OCI-LY1 (cell line): ENCODE data around the gene EIF3F.

ENCODE experiments used
- H2AFZ ChIP-seq: fragments of 200-600 bp; sonication (generic), shearing (Covaris generic); 2 replicates; pipeline ENCODE4 v1.6.0; 2014; ENCODE audit warnings: antibody characterized with exemption, mild to moderate bottlenecking, low read length
- H3F3A ChIP-seq: fragments of 200-600 bp; sonication (generic), shearing (Covaris generic); 2 replicates; pipeline ENCODE4 v1.6.0; 2014; ENCODE audit warnings: mild to moderate bottlenecking, antibody characterized with exemption, low read length, moderate library complexity; ENCODE audit not compliant: insufficient read depth
- H3K27ac ChIP-seq: fragments of 200-600 bp; sonication (generic); 2 replicates; pipeline ENCODE4 v1.5.1; 2014; ENCODE audit warnings: low read length, mixed run types, mild to moderate bottlenecking, low read depth; ENCODE audit not compliant: poor library complexity, severe bottlenecking
- H3K27me3 ChIP-seq: fragments of 200-600 bp; sonication (generic); 2 replicates; pipeline ENCODE4 v1.6.0; 2014; ENCODE audit warnings: antibody characterized with exemption, mild to moderate bottlenecking, low read length, moderate library complexity; ENCODE audit not compliant: insufficient read depth
- H3K36me3 ChIP-seq: fragments of 200-600 bp; sonication (generic); 2 replicates; pipeline ENCODE4 v1.6.1; 2014; ENCODE audit warnings: mild to moderate bottlenecking, antibody characterized with exemption, low read length, moderate library complexity, mixed read lengths; ENCODE audit not compliant: insufficient read depth
- H3K4me1 ChIP-seq: fragments of 200-600 bp; sonication (generic); 2 replicates; pipeline ENCODE4 v1.5.1; 2014; ENCODE audit warnings: mild to moderate bottlenecking, low read length, moderate library complexity; ENCODE audit not compliant: insufficient read depth, severe bottlenecking
- H3K4me2 ChIP-seq: fragments of 200-600 bp; sonication (generic), shearing (Covaris generic); 2 replicates; pipeline ENCODE4 v1.6.1; 2014; ENCODE audit warnings: low read length
- H3K4me3 ChIP-seq: fragments of 200-600 bp; sonication (generic); 2 replicates; pipeline ENCODE4 v1.5.1; 2014; ENCODE audit warnings: low read length, low read depth, mild to moderate bottlenecking, mixed read lengths; ENCODE audit not compliant: poor library complexity, severe bottlenecking
- H3K79me2 ChIP-seq: fragments of 200-600 bp; shearing (Covaris generic); 2 replicates; pipeline ENCODE4 v1.6.1; 2016; ENCODE audit warnings: mixed run types, low read length, mixed read lengths; ENCODE audit not compliant: insufficient read depth
- H3K9ac ChIP-seq: fragments of 200-600 bp; sonication (generic), shearing (Covaris generic); 2 replicates; pipeline ENCODE4 v1.6.1; 2014; ENCODE audit warnings: mild to moderate bottlenecking, low read length, mixed read lengths
- H3K9me2 ChIP-seq: fragments of 200-600 bp; sonication (generic), shearing (Covaris generic); 2 replicates; pipeline ENCODE4 v1.6.1; 2014; ENCODE audit warnings: low read depth, mild to moderate bottlenecking, low read length, mixed read lengths
- H3K9me3 ChIP-seq: fragments of 200-600 bp; shearing (Covaris generic); 2 replicates; pipeline ENCODE4 v1.6.1; 2014; ENCODE audit warnings: low read length, mixed read lengths
- H4K20me1 ChIP-seq: fragments of 200-600 bp; sonication (generic), shearing (Covaris generic); 2 replicates; pipeline ENCODE4 v1.6.0; 2016; ENCODE audit warnings: mild to moderate bottlenecking, low read length; ENCODE audit not compliant: insufficient read depth
- EZH2 ChIP-seq: fragments of 200-600 bp; sonication (generic), shearing (Covaris generic); IDR thresholded peaks from 2 replicates; pipeline ENCODE4 v1.8.0; 2017; ENCODE audit warnings: borderline replicate concordance, mixed run types, mild to moderate bottlenecking, antibody characterized with exemption, low read length, moderate library complexity, mixed read lengths
- TF ChIP-seq, protein P1 (sequence below): fragments of 200-600 bp; sonication (generic), shearing (Covaris generic); IDR thresholded peaks from 2 replicates; pipeline ENCODE4 v1.5.1; 2017; ENCODE audit warnings: mild to moderate bottlenecking, antibody characterized with exemption, low read length, moderate library complexity, mixed read lengths

The EIF3F gene

GRCh38 chr11:8038393-8038792 is 51.3 kb downstream of the EIF3F start:
- TF ChIP-seq EZH2: no peak
- TF ChIP-seq, protein P1, sequence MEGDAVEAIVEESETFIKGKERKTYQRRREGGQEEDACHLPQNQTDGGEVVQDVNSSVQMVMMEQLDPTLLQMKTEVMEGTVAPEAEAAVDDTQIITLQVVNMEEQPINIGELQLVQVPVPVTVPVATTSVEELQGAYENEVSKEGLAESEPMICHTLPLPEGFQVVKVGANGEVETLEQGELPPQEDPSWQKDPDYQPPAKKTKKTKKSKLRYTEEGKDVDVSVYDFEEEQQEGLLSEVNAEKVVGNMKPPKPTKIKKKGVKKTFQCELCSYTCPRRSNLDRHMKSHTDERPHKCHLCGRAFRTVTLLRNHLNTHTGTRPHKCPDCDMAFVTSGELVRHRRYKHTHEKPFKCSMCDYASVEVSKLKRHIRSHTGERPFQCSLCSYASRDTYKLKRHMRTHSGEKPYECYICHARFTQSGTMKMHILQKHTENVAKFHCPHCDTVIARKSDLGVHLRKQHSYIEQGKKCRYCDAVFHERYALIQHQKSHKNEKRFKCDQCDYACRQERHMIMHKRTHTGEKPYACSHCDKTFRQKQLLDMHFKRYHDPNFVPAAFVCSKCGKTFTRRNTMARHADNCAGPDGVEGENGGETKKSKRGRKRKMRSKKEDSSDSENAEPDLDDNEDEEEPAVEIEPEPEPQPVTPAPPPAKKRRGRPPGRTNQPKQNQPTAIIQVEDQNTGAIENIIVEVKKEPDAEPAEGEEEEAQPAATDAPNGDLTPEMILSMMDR: no peak
- Histone ChIP-seq H4K20me1 (no peaks in the 10 kb centered on the region), H3K4me1 (no peaks in the 10 kb centered on the region), H3K27me3 (no peaks in the 10 kb centered on the region), H3K36me3 (no peaks in the 10 kb centered on the region), H3K9me3 (no peaks in the 10 kb centered on the region), H3K9me2 (no peaks in the 10 kb centered on the region), H3F3A (no peaks in the 10 kb centered on the region), H3K9ac (no peak overlapping the region), H3K4me3 (no peak overlapping the region), H2AFZ (no peak overlapping the region), H3K27ac (no peak overlapping the region), H3K4me2 (no peak overlapping the region), H3K79me2 (no peaks in the 10 kb centered on the region)

- Histone ChIP-seq H3F3A (no peaks in the 10 kb centered on the region), H3K9me2 (no peaks in the 10 kb centered on the region), H3K36me3 (no peaks in the 10 kb centered on the region), H3K9me3 (no peaks in the 10 kb centered on the region), H3K9ac (no peak overlapping the region), H3K4me2 (no peak overlapping the region), H2AFZ (no peak overlapping the region), H3K27ac (no peak overlapping the region), H3K4me3 (no peak overlapping the region), H3K79me2 (no peaks in the 10 kb centered on the region), H3K27me3 (no peaks in the 10 kb centered on the region), H4K20me1 (no peaks in the 10 kb centered on the region), H3K4me1 (no peaks in the 10 kb centered on the region)
- TF ChIP-seq, protein P1: no peak
- no peak for TF ChIP-seq EZH2
Observed at GRCh38 chr11:8038811-8039529, 51.8 kb downstream of the EIF3F start.

- Histone ChIP-seq H3K4me1 (no peaks in the 10 kb centered on the region), H3K36me3 (no peaks in the 10 kb centered on the region), H2AFZ (no peak overlapping the region), H3K4me2 (no peak overlapping the region), H3K79me2 (no peaks in the 10 kb centered on the region), H3F3A (no peaks in the 10 kb centered on the region), H3K27me3 (no peaks in the 10 kb centered on the region), H3K27ac (no peak overlapping the region), H3K4me3 (no peak overlapping the region), H3K9me3 (no peaks in the 10 kb centered on the region), H3K9me2 (no peaks in the 10 kb centered on the region), H4K20me1 (no peaks in the 10 kb centered on the region), H3K9ac (no peak overlapping the region)
- TF ChIP-seq EZH2: no peak
- TF ChIP-seq, protein P1: no peak
Observed at GRCh38 chr11:8039530-8040260, 52.6 kb downstream of the EIF3F start.
